Measurements from ENCODE around the gene BAAT.

Gene BAAT

DNA sequence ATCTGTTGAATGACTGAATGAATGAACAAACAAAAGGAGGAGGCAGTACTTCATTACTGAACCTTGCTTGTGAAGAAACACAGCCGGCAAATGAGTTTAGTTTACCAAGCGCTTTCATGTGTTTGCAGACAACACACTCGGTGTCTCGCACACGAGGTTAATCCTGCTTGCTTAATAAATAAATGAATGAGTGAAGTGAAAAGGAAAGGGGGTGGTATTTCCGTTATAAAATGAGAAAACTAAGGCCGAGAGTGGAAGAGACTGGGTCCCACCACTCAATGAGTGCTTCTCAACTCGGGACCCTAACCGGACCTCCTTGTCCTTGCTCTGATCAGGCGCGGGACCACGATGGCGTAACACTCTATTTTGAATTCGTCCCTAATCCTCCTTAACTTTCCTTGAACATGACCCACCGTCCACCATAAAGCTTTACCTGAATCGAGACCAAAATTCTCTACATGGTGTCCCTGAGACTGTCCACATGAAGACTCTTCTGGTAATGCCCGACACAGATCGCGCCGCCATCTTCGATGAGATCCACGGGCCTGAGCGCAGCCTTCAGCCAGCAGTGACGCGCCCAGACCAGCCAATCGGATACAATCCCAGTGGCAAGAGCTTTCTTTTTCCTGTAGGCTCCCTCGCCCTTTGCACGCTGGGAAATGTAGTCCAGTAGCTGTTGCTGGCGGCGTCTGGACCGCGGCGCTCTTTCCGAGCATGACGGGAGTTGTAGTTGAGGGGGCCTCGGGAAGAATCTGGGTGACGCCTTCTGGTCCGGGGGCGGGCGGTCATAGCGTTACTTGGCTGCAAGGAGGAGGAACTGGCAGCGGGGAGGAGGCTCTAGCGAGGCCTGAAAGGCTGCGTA, 13.5 kb upstream of the BAAT start, which contains the start of the genes MRPL50 and ZNF189:
TSS of gene MRPL50 (minus strand) at position 551 of the 862 bp plus-strand sequence. CDS start at position 525, 26 bp downstream.
TSS of gene ZNF189 (plus strand) at position 784 of the 862 bp plus-strand sequence. CDS start 306 bp downstream, outside the sequence.
- peak; percentile 94 for DNase-seq

GRCh38 chr9:101397746-101398067, 12.9 kb upstream of the BAAT start:
- no peak for DNase-seq

GRCh38 chr9:101394687-101395086, 9.9 kb upstream of the BAAT start:
- no peak for DNase-seq

GRCh38 chr9:101393135-101393534, 8.3 kb upstream of the BAAT start:
- no peak for DNase-seq

GRCh38 chr9:101388507-101388993, 3.7 kb upstream of the BAAT start:
- no peak for DNase-seq

GRCh38 chr9:101387871-101388506, 3.2 kb upstream of the BAAT start:
- no peak for DNase-seq

DNA sequence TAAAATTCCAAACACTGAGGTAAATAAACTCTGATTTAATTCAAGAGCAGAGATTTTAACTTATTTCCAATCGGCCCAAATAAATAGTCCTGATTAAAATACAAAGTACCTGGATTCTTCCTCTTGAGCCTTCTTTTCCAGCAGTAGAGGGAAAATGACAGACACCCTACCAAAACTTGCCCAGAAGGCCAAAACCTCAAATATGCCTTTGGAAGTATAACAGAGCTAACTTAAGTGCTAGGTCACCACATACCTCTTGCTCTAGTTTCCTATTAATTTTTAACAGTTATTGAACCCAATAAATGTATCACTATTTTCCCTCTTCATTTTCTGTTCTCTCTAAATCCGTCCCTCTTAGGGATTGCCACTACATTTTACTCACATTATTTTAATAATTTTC, 1.4 kb downstream of the BAAT start:
- no peak for DNase-seq

DNA sequence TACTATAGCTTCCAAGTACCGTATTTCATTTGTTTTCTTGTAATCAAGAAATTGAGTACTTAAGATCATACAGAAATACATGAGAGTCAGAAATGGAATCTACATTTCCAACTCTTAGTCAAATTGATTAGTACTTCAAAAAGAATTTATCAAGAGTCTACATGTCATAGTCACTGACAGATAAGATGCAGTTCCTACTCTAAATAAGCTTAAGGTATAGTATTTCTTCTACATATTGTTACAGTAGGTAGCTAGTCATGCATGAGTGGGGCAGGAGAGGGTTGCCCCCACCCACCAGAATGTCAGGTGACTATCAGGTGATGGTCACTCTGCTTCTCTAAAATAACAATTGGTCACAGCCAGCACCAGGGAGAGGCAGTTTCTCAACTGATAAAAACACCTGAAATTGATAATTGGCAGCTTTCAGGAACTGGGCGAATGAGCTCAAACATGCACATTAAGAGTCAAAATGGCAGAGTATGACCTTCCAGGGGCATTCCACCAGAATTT, 2.9 kb downstream of the BAAT start:
- DNase-seq, result no peak

GRCh38 chr9:101381118-101381517, 3.7 kb downstream of the BAAT start:
- DNase-seq, result no peak

DNA sequence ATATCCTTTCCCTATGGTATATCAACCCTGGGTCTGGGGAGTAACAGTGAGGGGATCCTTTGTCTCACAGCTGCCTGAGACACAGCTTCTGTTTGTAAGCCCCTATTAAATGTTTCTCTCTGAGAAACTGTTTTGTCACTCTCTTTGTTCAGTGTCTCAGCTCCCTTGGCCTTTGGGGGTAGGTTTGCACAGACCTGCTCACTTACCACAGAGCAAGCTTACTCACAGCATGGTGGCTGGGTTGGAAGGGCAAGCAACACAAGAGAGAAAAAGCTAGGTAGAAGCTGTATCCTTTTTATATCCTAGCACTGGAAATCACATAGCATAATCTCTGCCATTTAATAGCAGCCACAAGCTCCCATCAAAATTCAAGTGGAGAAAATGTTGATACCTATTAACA, 4.5 kb downstream of the BAAT start:
- DNase-seq, result no peak

DNA sequence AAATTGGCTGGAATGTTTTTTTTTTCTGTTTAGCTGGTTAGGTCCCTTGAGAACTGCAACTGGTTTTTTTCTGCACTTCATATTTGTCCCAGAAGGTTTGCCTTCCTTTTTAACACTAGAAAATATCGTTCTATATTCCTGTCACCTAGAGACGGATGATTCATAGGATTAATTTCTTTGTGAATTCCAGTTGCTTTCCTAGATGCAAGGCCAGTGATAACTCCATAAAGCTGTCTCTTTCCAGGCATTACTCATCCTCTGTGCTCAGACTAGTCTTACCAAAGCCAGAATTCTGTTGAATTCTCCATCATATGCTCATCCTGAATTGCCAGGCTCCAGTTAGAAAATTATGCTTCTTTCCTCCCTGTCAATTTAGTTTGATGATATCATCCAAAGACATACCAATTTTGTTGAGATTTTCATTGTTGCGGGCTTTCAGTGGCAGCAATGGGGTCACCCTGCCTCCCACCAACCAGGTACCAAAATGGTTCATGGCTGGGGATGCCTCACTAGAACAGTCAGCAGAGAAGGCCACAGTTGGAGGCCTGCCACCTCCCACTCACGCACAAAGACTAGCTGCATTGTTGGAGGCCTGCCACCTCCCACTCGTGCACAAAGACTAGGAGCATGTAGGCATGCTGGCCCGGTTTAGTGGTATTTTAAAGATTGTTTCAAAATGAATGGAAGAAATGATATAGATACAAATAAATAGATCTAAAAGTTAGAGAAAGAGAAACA, 8.5 kb downstream of the BAAT start:
- no peak for DNase-seq

GRCh38 chr9:101375546-101375945, 9.3 kb downstream of the BAAT start:
- no peak for DNase-seq

GRCh38 chr9:101372327-101373118, 12.3 kb downstream of the BAAT start:
- DNase-seq, result no peak

DNA sequence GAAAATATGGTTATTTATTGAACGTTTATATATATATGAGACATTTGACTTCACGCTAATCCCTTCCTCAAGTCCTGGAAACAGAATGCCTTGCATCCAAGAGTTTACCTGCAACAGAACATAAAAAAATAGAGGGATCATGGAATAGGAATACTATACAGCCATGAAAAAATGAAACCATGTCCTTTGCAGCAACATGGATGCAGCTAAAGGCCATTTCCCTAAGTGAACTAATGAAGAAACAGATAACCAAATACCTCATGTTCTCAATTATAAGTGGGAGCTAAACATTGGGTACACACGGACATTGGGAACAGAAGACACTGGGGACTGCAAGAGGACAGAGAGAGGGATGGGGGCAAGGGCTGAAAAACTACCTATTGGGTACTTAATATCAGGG, 13.0 kb downstream of the BAAT start:
- DNase-seq, result no peak

DNA sequence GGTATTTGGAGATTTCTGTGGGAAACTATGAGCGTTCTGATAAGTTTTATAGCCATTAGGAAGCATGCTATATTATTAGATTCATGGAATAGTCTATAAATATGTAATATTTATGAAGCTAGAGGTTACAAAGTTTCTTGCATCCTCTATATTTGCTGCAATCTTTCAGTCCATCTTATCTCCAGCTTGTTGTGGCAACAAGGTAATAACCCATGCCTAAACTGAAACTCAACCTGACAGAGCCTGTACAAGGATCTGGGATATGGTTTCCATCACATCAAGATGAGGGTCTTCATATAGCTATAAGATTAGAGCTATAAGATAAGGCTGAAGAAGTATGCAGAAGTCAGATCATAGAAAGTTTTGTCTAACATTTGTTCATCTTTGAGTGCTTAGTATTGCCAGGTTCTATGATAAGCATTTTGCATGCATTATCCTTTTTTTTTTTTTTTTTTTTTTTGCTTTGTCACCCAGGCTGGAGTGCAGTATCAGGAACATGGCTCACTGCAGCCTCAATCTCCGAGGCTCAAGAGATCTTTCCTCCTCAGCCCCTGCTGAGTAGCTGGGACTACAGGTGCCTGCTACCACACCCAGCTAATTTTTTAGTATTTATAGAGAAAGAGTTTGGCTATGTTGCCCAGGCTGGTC, 14.8 kb downstream of the BAAT start:
- no peak for DNase-seq

DNA sequence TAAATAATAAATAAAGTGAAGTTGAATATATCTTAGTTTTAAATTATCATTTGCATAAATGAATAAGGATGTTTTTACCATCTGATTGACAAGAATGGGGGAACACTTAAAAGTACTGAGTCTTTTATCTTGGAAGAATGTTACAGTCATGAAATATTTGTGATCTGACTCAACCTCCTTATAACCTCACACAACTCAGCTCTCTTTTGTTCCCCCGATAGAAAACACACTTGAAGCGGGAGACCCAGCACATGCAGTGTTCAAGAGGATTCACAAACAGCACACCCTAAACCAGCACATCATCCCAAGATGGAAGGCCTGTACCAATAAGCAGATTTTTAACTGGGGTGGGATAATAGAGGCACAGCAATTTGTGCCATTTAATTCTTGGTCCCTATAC, 15.5 kb downstream of the BAAT start:
- no peak for DNase-seq

- DNase-seq, result no peak
Measured at GRCh38 chr9:101367323-101367722, 17.5 kb downstream of the BAAT start.

GRCh38 chr9:101366038-101366756, 18.6 kb downstream of the BAAT start:
- no peak for DNase-seq

- DNase-seq, result no peak
Measured at GRCh38 chr9:101365181-101365580, 19.6 kb downstream of the BAAT start.

GRCh38 chr9:101362450-101362849, 22.4 kb downstream of the BAAT start:
- DNase-seq, result no peak

DNA sequence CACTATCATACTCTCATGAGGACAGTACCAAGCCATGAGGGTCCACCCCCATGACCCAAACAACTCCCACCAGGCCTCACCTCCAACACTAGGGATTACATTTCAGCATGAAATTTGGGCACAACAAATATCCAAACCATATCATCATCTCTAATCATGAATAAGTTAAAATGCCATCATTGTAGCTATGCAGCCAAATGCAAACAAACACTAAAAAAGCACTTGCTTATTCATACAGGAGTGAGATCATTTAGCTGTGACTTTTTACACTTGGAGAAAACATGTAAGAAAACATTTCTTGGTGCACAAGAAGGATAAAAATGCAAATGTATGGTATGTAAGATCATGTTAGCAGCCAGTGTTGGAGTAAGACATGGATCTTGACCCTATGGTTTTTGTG, 24.2 kb downstream of the BAAT start:
- no peak for DNase-seq
